SKM-1 (cell line): ENCODE results near the gene TMEM255B.
"Not testable (repeated sequence)": the region's sequence is repeated elsewhere in the genome, so short reads cannot be mapped to it uniquely, and the experiment has no call there.

Experiments
- DNase-seq: peaks from one replicate; lab custom pipeline; 2025; ENCODE audit not compliant: unreplicated experiment; lab: John Stamatoyannopoulos, UW

The TMEM255B gene

DNA sequence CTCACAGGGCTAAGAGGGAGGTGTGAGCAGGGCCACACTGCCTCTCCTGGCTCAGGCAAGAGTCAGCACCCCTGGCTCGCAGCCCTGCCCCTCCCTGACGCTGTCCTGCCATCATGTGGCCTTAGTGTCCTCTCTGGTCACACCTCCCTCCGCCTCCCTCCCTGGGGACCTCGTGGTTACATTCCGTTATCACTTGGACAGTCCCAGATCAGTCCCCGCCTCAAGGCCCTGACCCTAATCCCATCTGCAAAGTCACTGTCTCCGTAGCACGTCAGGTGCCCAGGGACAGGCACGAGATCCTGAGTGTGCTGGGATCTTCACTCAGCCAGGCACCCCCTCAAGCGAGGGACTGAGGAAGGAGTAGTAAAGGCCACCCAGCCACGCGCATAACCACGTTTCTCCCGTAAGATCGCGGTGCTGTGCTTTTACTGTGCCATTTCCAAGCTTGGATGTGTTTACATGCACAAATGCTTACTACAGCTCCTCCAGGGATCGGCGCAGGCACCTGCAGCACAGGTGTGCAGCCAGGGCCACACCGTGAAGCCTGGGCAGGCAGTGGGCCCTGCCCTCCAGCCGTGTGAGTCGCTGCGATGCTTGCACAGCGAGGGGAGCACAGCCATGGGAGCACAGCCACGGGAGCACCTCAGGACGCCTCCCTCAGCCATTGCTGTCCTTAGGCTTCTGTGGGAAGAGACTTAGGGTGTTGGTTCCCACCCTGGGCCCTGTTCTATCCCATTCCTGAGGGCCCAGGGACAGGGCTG lies 10.7 kb upstream of the TMEM255B start:
- no peak for DNase-seq

DNA sequence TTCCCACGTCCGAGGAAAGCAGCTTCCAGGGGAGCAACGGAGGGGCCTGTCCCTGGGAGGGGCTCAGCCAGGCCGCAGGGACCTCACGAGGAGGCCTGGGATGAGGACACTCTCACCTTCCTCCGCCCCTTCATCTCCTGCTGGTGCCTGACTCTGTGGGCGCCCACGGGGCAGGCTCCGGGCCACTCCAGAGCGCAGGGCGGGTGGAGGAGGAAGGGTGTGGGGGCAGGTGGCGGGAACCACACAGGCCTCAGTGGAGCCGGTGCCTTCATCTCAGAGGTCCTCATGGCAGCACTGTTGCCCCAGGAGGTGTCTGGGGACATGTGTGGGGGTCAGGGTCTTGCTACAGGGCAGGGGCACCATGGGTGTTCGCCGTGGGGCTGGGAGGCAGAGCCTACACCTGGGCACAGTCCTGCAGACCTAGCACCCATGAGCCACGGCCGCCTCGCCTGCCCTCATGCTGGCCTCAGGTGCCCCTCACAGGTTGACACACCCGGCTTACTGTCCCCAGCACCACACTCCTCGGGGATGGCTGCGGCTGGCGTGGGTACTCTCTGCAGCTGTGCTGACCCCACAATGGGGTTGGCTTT lies 10.1 kb upstream of the TMEM255B start:
- no peak for DNase-seq

DNA sequence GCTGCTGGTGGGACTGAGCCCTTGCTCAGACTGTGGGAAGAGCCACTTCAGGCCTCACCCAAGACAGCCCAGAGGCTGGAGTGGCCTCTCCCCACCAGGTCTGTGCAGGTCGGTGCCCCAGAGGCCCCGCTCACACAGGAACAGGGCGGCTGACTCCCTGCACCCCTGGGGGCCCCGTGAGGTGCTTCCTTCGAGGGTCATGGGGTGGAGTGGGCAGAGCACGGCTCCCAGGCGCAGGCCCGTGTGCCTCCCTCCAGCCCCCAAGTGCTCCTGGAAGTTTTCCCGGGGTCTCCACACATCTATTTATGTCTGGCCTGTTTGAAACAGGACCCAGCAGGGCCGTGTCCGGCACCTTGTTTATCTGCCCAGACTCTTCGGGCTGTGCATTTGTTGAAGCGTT lies 9.5 kb upstream of the TMEM255B start:
- no peak for DNase-seq

DNA sequence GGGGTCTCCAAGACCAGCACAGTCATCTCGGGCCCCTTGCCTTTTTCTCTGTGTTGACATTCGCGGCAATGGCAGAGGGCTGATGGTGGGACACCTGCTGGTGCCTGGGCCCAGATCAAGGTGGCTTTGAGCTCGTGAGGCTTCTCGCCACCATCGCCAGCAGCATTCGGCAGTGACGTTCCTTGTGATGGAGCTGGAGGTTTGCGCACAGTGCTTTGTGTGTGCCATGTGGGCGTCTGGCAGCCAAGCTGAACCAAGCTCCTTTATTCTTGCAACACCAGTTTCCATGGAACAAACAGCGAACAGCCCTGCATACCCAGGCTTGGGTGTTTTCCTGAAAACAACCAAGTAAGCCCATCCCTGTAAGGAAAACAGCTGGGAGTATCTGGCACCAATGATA lies 9.1 kb upstream of the TMEM255B start:
- no peak for DNase-seq

DNA sequence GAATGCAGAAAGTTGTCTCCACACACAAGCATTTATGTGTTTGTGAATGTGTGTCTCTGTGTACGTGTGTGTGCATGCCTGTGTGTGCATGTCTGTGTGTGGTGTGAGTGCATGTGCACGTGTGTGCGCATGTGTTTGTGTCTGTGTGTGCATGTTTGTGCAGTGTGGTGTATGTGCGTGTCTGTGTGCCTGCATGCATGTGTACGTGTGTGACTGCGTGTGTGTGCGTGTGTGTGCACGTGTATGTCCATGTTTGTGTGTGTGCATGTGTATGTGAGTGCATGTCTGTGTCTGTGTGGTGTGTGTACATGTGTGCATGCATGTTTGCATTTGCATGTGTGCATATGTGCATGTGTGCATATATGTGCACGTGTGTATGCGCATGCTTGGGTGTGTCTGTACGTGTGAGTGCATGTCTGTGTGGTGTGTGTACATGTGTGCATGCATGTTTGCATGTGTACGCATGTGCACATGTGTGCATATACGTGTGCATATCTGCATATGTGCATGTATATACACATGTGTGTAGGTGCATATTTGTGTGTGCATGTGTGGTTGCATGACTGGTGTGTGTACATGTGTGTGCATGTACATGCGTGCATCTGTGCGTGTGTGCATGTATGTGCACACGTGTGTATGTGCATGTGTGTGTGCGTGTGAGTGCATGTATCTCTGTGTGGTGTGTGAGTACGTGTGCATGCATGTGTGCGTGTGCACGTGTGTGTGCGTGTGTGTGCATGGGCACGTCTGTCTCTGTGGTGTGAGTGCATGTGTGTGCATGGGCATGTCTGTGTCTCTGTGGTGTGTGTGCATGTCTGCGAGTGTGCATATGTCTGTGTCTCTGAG lies 8.2 kb upstream of the TMEM255B start:
- no peak for DNase-seq

DNA sequence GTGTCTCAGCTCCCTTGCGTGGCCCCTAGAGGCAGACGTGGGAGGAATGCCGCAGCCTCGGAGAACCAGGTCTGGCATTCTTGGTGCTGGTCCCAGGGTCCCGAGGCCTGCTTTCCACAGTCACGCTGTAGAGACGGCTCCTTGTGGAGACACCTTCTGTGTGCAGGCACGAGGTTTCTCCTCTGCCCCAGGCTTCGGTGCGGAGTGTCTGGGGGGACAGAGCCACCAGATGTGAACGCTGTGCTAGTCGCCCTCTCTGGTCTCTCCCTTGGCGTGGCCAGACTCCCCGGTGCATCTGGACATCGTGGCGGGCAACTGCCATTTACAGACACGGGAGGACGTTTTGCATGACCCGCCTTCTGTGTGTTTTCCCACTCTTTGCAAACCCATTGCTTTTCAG lies 7.5 kb upstream of the TMEM255B start:
- DNase-seq: no peak

DNA sequence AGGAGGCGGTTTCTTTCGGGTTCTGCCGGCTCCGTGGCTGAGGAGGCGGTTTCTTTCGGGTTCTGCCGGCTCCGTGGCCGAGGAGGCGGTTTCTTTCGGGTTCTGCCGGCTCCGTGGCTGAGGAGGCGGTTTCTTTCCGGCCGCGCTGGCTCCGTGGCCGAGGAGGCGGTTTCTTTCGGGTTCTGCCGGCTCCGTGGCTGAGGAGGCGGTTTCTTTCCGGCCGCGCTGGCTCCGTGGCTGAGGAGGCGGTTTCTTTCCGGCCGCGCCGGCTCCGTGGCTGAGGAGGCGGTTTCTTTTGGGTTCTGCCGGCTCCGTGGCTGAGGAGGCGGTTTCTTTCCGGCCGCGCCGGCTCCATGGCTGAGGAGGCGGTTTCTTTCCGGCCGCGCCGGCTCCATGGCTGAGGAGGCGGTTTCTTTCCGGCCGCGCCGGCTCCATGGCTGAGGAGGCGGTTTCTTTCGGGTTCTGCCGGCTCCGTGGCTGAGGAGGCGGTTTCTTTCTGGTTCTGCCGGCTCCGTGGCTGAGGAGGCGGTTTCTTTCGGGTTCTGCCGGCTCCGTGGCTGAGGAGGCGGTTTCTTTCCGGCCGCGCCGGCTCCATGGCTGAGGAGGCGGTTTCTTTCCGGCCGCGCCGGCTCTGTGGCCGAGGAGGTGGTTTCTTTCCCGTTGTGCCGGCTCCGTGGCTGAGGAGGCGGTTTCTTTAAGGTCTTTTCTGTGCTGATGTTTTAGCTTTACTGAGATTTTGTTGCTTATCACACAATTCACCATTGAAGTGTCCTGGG lies 6.6 kb upstream of the TMEM255B start:
- DNase-seq: not testable (repeated sequence)

DNA sequence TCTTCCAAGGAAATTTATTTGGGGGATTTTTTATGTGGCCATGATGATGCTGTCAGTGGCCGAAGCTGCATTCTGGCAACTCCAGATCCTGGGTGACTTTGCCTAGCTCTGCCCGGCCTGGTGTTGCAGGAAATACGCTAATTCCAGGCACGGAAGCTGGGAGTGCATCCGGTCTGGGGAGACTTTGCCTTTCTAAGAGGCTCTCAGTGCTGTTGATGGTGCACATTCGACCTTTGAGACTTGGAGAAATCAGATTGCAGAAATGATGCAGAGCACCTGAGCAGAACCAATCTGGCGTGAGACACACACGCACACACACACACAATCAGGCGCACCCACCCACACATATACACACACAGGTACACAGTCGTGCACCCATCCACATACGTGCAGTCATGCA lies 5.9 kb upstream of the TMEM255B start:
- no peak for DNase-seq

DNA sequence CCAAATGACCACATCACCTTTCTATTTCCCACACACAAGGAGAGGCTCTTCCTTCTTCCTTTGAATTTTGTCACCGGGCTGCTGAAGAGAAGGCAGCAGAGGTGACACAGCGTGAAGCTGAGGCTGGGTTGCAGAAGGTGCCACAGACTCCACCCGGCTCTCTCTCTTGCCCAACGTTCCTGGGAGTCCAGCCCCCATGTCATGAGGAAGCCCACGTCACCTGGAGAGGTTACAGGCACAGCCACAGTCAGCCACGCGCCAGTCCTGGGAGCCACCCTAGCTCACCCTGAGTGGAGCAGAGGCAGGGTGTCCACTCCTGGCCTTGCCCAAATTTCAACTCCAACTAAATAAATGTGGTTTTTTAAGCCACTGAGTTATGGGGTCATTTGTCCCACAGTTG lies 4.8 kb upstream of the TMEM255B start:
- DNase-seq: no peak

DNA sequence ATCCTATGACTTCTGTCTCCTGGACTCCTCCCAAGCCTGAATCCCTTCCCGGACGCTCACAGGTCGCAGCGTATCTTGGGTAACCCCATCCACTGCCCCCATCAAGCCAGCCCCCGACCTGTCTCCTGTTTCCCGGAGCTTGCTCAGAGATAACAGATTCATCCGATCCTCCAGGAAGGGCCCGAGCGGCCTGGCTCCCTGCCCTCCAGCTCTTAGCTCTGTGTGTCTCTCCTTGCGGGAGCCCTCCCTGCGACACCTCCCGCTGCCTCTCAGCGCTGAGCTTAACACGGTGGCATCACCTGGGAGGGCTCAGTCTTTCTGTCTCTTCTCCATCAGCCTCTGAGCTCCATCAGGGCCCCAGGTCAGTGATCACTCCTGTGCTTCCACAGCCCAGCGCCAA lies 4.3 kb upstream of the TMEM255B start:
- no peak for DNase-seq

DNA sequence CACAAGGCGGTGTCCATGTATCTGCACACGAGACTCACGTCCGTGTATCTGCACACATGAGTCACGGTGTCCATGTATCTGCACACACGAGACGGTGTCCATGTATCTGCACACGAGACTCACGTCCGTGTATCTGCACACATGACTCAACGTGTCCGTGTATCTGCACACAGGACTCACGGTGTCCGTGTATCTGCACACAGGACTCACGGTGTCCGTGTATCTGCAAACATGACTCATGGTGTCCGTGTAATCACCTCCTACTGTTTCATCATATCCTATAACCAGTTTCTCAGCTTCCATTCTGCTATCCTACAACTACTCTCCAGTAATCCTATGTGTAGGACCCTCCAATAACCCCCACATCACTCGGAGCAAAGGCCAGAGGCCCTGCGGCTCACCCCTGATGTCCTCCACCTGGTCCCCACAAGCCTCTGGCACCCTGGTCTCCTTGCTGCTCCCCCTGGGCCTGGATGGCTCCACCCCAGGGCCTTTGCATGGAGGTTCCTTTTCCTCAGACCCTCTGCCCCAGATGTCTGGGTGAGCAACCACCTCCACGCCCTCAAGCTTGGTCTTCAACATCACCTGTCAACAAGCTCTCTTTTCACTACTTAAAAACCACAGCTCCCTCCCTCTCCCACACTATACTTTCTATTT lies 2.5 kb upstream of the TMEM255B start:
- DNase-seq: no peak

DNA sequence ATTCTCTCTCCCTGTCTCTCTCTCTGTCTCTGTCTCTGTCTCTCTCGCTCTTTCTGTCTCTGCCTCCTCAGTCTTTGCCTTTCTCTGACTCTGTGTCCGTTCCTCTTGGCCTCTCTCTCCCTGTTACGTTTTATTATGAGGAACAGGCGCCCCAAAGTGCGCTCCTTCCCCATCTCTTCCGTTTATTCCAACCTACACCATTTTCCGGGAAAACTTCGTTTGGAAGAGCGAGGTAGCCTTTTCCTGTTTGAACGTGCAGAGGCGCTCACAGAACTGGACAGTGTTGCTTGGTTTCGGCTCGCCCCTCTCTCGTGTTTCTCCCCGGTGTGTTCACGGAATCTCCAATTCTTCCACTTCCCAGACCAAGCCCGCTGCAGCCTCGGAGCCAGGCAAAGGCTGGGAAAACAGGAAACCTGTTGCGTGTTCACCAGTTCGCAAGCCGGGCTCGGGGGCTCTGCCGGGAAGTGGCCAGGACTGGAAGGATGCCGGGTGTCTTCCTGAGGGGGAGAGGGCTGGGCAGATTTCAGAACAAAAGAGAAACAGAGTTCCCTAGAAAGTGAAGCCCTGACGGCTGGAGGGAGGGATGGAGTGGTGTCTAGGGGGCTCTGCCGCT lies 605 bp downstream of the TMEM255B start:
- no peak for DNase-seq

DNA sequence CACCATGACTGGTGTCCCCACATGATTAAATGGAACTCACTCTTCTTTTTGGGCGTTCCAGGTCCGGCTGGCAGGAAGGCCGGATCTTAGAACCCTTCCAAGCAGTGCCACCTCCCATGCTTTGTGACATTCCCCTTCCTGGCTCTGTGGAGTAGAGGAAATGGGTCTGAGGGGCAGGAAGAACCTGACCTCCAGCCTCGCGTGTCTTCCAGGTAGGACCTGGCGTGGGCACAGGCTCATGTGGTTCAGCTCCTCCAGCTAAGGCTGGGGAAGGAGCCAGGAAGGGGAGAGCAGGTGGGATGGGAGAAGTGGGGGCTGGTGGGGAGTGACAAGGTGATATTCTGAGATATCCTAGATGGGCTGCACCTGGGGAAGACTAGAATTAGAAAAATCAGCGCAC lies 2.1 kb downstream of the TMEM255B start:
- no peak for DNase-seq

DNA sequence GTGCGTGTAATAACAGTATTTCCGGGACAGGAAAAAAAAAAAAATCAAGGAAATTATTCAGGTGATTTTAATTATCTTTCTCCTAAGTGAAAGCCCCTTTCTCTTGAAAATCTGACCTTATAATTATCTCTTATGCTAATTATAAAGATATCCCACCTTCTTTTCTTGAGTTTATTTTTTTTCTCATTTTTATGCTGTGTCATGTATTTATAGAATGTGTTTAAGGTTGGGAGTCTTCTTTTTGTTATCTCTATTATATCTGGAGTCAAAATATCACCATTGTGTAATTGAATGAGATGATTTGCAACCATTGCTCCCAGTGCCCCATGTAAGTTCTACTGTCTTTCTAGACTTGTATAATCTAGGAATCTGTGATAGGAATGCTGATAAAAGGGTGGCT lies 3.0 kb downstream of the TMEM255B start:
- no peak for DNase-seq

DNA sequence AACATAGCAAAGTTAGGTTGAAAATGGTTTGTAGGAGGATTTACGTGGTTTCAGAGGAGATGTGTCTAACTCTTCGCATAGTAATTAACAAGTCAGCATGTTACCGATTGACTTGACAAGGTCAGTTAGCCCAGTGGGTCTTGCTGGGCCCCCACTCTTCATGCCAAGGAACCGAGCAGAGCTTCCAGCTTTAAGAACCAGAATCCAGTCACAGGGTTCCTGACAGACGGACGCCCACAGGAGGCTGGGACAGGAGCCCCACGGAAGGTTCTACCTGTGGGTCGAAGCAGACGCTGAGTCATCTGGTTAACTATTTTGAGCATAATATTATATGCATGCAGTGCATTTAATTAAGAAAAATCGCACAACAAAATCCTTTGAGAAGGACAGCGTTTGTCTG lies 3.5 kb downstream of the TMEM255B start:
- DNase-seq: no peak

DNA sequence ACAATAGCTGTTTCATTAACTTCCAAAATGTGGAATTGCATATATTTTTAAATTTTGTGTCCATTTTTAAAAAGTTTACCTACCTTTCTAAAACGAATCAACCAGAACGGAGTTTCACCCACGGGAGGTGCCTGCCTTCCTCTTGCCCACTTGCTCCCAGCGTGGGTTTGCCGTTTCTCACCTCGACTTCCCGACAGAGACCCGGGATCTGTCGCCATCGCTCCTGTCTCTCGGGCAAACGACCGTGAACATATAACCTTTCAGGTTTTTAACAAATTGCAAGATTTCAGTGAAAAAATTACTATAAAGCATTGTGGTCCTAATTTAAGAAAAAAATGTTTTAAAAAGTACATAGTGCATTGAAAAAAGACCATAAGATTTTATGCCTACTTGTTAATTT lies 4.2 kb downstream of the TMEM255B start:
- DNase-seq: no peak

DNA sequence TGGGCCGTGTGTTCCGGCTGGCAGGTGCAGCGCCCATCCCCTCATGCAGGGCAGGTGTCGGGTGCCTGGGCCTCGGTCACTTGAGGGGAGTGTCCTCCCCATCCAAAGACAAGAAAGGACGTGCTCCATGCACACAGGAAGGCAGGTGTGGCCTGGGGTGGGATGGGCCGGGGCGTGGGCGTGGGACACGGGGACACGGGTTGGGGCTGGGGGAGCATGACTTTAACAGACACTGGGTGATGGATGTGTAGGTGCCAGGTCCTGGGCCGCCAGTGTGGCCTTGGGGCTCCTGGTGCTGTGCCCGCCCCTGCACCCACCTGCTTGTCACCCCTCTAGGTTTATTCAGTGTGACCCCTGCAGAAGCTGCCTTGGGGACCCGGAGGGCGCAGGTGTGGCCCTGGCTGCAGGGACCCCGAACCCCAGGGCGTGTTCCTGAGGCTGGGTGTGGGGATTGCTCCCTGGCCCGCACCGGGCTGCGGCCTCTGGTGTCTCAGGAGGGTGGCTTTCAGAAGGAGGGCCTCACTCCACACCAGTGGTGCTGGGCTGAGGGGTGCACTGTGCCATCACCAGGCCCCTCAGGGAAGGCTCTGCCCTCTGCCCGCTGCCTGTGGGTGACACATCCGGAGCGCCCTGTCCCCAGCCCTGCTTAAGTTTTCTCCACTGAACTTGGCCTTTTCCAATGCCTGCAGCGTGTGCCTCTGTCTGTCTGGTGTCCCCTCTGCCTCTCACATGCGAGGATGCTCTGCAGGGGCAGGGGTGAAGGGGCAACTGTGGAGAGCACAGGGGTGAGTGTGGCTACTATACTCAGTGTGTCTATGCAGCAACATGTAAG lies 5.2 kb downstream of the TMEM255B start:
- DNase-seq: no peak

DNA sequence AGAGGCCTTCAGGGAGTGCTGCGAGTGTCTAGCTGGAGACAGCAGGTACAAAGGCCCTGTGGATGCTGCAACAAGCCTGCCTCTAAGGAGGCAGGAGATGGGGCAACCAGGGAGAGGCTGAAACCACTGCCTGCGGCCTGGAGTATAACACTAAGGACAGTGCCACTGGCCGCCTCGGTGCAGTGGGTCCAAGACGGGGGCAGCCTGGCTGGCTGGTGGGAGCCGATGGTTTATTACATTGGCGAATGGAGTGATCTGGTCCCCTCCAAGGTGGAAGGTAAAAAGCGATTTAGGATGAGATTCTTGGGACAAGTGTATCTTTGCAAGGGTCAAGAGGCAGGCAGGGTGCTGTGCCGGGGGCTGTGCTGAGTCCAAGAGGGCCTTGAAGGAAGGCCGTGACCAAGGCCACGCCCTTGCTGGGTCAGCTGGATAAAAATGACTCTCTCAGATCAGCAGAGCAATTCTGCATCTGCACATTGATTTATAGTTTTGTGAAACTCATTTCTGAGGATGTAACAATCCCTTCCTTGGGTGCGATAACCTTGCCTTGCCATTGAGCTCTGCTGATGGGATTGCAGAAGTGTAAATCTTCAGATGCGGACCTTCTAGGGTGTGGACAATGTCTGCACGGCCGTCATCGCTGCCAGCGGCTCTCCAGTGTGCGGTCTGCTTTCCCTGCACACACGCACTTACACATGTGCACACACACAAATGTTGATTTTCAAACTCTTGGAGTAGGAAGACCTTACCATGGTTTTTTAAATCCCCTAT lies 6.0 kb downstream of the TMEM255B start:
- DNase-seq: no peak

DNA sequence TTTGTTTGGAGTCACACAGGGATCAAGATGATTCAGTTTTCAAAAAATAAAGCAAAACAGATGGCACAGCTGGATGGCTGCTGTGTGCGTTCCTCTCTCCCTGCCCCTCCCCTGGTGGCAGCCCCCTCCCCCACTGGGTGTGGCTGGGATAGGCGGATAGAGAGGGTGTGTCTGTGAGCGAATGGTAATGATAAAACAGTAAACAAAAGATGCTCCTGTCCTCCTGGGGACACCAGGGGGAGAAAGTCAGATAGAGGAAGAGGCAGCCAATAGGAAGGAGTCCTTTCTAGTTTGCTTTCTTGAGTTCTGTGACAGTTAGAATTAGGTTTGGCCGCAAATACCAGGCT lies 6.5 kb downstream of the TMEM255B start:
- DNase-seq: no peak
